ENCODE measurements around the gene GDI1. TPM values are rescaled to one million over a fixed set of nuclear protein-coding genes. Genes with fewer than 3 reads are reported as not detected.

GDI1 gene
- total and polyA plus RNA-seq, 9 of the 15 experiments (the other 6 are each of a cell fraction or from before 2014, with no cell fraction given) = 0.97 to 82.6 (median 37.5) TPM

DNA sequence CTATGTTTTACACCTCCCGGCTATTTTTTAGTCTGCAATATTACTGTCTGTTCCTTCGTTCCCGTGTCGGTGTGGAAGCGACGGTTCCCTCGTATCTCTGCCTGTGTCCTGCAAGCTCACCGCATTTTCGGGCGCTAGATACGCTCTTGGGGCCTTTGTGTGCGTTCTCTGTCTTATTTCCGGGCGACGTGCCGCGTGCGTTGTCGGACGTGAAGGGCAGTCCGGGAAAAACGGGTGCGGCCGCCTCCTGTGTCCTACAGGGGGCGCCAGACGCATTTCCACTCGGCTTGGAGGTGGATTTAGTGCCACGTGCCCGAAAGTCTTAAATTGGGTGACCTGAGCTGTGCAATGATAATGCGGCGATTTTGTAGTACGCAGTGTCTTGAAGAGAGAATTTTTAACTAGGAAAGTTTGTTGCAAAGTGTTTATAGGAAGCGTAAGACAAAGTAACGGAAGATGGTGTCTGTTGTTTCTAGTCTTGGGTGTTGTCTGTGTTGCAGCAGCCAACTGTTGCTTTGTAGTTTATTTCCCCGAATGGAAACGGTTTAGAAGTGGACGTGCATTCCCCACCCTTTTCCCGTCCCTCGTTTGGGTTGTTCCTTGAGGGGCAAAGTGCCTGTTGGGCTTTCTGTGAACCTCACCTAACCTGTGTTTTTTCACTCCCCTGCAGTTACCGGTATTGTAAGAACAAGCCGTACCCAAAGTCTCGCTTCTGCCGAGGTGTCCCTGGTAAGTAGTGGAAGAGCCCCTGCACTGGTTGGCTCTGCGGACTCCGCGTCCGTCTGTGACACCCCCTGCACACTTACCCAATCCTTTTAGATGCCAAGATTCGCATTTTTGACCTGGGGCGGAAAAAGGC is 38.1 kb upstream of the GDI1 start (continued):
- TF ChIP-seq ATF4 (CRISPR knock-in tag; IDR thresholded peaks at IDR 0.05) (no peak), ZBED1 (IDR thresholded peaks at IDR 0.05) (no peak), GATAD2B (IDR thresholded peaks at IDR 0.05; ENCODE audit: borderline replicate concordance) (0 out of 2 replicates have a peak, but pooled peaks have one; percentile 13), NONO (IDR thresholded peaks at IDR 0.05; ENCODE audit: low read depth in 2 of 2, low read length in 1 of 2) (no peak), E2F3 (CRISPR knock-in tag; IDR thresholded peaks at IDR 0.05) (no peak), MTA2 (IDR thresholded peaks at IDR 0.05; ENCODE audit: low read depth) (no peak), CREBBP (IDR thresholded peaks at IDR 0.05; ENCODE audit: low read depth, low read length) (no peak), EP400 (IDR thresholded peaks at IDR 0.05) (peak; percentile 94), PTRF (tag; IDR thresholded peaks at IDR 0.05) (no peak), STAG1 (CRISPR knock-in tag; IDR thresholded peaks at IDR 0.05; ENCODE audit: borderline replicate concordance) (no peak), PHF8 (IDR thresholded peaks at IDR 0.05; ENCODE audit: borderline replicate concordance, low read length) (no peak; the same call in 1 of the 2 replicates), PREB (CRISPR knock-in tag; IDR thresholded peaks at IDR 0.05) (no peak), KHSRP (IDR thresholded peaks at IDR 0.05) (peak; percentile 28; the same call in 1 of the 2 replicates), CTCF (IDR thresholded peaks at IDR 0.05 in 2 of 3, conservative IDR thresholded peaks at IDR 0.05 in 1 of 3; ENCODE audit: insufficient read depth in 2 of 3, low read depth in 1 of 3, low read length in 3 of 3) (peak; percentile 60 to 86 (median 70)), BCOR (IDR thresholded peaks at IDR 0.05) (no peak; the same call in 1 of the 2 replicates), E2F6 (IDR thresholded peaks at IDR 0.05; ENCODE audit: borderline replicate concordance in 1 of 2, extremely low read depth in 1 of 2, insufficient read depth in 1 of 2, insufficient read length in 1 of 2, low read depth in 1 of 2, low read length in 1 of 2, poor library complexity in 1 of 2, severe bottlenecking in 1 of 2) (peak in 1 of 2 experiments; percentile 72)
- TF ChIP-seq, protein P1, sequence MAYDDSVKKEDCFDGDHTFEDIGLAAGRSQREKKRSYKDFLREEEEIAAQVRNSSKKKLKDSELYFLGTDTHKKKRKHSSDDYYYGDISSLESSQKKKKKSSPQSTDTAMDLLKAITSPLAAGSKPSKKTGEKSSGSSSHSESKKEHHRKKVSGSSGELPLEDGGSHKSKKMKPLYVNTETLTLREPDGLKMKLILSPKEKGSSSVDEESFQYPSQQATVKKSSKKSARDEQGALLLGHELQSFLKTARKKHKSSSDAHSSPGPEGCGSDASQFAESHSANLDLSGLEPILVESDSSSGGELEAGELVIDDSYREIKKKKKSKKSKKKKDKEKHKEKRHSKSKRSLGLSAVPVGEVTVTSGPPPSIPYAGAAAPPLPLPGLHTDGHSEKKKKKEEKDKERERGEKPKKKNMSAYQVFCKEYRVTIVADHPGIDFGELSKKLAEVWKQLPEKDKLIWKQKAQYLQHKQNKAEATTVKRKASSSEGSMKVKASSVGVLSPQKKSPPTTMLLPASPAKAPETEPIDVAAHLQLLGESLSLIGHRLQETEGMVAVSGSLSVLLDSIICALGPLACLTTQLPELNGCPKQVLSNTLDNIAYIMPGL (CRISPR knock-in tag; IDR thresholded peaks at IDR 0.05) = peak; percentile 39; the same call in 1 of the 2 replicates
- TF ChIP-seq, protein P2, sequence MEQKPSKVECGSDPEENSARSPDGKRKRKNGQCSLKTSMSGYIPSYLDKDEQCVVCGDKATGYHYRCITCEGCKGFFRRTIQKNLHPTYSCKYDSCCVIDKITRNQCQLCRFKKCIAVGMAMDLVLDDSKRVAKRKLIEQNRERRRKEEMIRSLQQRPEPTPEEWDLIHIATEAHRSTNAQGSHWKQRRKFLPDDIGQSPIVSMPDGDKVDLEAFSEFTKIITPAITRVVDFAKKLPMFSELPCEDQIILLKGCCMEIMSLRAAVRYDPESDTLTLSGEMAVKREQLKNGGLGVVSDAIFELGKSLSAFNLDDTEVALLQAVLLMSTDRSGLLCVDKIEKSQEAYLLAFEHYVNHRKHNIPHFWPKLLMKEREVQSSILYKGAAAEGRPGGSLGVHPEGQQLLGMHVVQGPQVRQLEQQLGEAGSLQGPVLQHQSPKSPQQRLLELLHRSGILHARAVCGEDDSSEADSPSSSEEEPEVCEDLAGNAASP (IDR thresholded peaks at IDR 0.05) = no peak
